CD4-positive, alpha-beta memory T cell (primary cell): ENCODE data around the gene MGAT3. TPM values are rescaled to one million over a fixed set of nuclear protein-coding genes. Genes with fewer than 3 reads are reported as not detected.

ENCODE experiments used
- CTCF ChIA-PET: fragments of 350-600 bp; sonication (Branson Sonifier 250); formaldehyde crosslinking; loops from one replicate; lab custom pipeline; 2021; ENCODE audit warnings: inconsistent platforms; ENCODE audit not compliant: partially characterized antibody; lab: Charles Lee
- POLR2A ChIA-PET: fragments of 350-600 bp; sonication (Branson Sonifier 250); formaldehyde crosslinking; loops from one replicate; lab custom pipeline; 2021; ENCODE audit not compliant: partially characterized antibody; lab: Charles Lee
- DNase-seq, 5 donors: peaks; one replicate each; pipeline versions ENCODE4 v3.0.0 to v3.0.0-alpha.2; 2020 to 2022; ENCODE audit warnings: mixed read lengths in 1 of 5
- H3K27ac ChIP-seq: one replicate; pipeline ENCODE4 v1.7.0; 2013; ENCODE audit warnings: low read depth, low read length
- H3K27me3 ChIP-seq: 2 replicates; pipeline ENCODE4 v1.7.0; 2013; ENCODE audit warnings: mild to moderate bottlenecking, low read length, moderate library complexity; ENCODE audit not compliant: insufficient read depth
- H3K36me3 ChIP-seq: 2 replicates; pipeline ENCODE4 v1.7.0; 2013; ENCODE audit warnings: mild to moderate bottlenecking, low read length, moderate library complexity; ENCODE audit not compliant: insufficient read depth
- H3K4me1 ChIP-seq: 2 replicates; pipeline ENCODE4 v1.7.0; 2013; ENCODE audit warnings: mild to moderate bottlenecking, low read length, moderate library complexity; ENCODE audit not compliant: insufficient read depth
- H3K4me3 ChIP-seq, 2 donors: one replicate each; pipeline ENCODE4 v1.7.0; 2013; ENCODE audit warnings: low read length in 2 of 2, mild to moderate bottlenecking in 1 of 2
- H3K9me3 ChIP-seq, 2 donors: one replicate each; pipeline ENCODE4 v1.7.0; 2013; ENCODE audit warnings: low read length in 2 of 2, control low read depth in 1 of 2; ENCODE audit not compliant: control insufficient read depth in 1 of 2
- H3K27ac Mint-ChIP-seq, 7 donors: one replicate each; pipeline ENCODE4 v1.8.0; 2020 to 2021; ENCODE audit warnings: mixed read lengths in 7 of 7, mild to moderate bottlenecking in 6 of 7, inconsistent platforms in 3 of 7, moderate library complexity in 3 of 7
- H3K27me3 Mint-ChIP-seq, 2 donors: one replicate each; pipeline ENCODE4 v1.8.0; 2020 to 2021; ENCODE audit warnings: mixed read lengths in 2 of 2
- H3K36me3 Mint-ChIP-seq, 2 donors: one replicate each; pipeline ENCODE4 v1.8.0; 2020 to 2021; ENCODE audit warnings: mixed read lengths in 2 of 2, inconsistent platforms in 1 of 2, mild to moderate bottlenecking in 1 of 2
- H3K4me1 Mint-ChIP-seq, 4 donors: one replicate each; pipeline ENCODE4 v1.8.0; 2020 to 2021; ENCODE audit warnings: mixed read lengths in 4 of 4, mild to moderate bottlenecking in 1 of 4
- H3K4me3 Mint-ChIP-seq, 8 donors: one replicate each; pipeline ENCODE4 v1.8.0; 2020 to 2021; ENCODE audit warnings: mixed read lengths in 8 of 8, mild to moderate bottlenecking in 7 of 8, moderate library complexity in 6 of 8, inconsistent platforms in 3 of 8
- H3K9me3 Mint-ChIP-seq, 8 donors: one replicate each; pipeline ENCODE4 v1.8.0; 2020 to 2021; ENCODE audit warnings: mixed read lengths in 8 of 8, mild to moderate bottlenecking in 5 of 8, inconsistent platforms in 3 of 8, moderate library complexity in 1 of 8
- intact Hi-C: fragments of 100-400 bp; cut with micrococcal nuclease; formaldehyde crosslinking; loops from one replicate; pipeline ENCODE4 v1.15.1; 2023
- polyA plus RNA-seq, 2 donors: library from polyadenylated mRNA; unstranded; fragments of 300-500 nt; fragmentation: Illumina TruSeq; gene quantifications; one replicate each; pipeline ENCODE4 v1.2.3, GENCODE V29; 2021
- total RNA-seq, 2 experiments: library from RNA; stranded (reverse); gene quantifications; one replicate each; pipeline ENCODE4 v1.2.3, GENCODE V29; 2021

The MGAT3 gene
- total and polyA plus RNA-seq, 4 experiments from 2014 or later: 0.19 to 0.73 TPM; not detected in 2

GRCh38 chr22:39512026-39512425 lies 55.2 kb downstream of the MGAT3 start:
- Histone ChIP-seq H3K27me3 (no peaks in the 10 kb centered on the region), H3K4me1 (peaks cover 6% of the 10 kb centered on the region), H3K27ac (no peak overlapping the region), H3K9me3 (no peaks in the 10 kb centered on the region), H3K36me3 (peaks cover 60% of the 10 kb centered on the region), H3K4me3 (no peak overlapping the region)
- Mint-ChIP-seq H3K4me3 (no peak overlapping the region), H3K9me3 (no peaks in the 10 kb centered on the region), H3K27me3 (no peaks in the 10 kb centered on the region), H3K4me1 (peaks cover 14 to 32% (median 20%) of the 10 kb centered on the region in 4 donors), H3K36me3 (peaks cover 54 to 74% of the 10 kb centered on the region in 2 donors), H3K27ac (no peak overlapping the region)
- intact Hi-C loops: no loop called here
- DNase-seq: no peak
- ChIA-PET POLR2A (interaction anchor here (1.3 to 3.3 kb wide), 2 partner anchors 8 to 10 kb away, joined by 3 to 17 read pairs; partner anchors contain the start of genes ATF4 and MIEF1), CTCF (interaction anchor here (0.9 to 9.5 kb wide), 4 partner anchors 14 to 48 kb away, joined by 3 to 100 read pairs (median 42); partner anchors contain the start of gene RPS19BP1)

- Histone ChIP-seq H3K4me3 (no peak overlapping the region), H3K4me1 (peaks cover 7% of the 10 kb centered on the region), H3K36me3 (peaks cover 59% of the 10 kb centered on the region), H3K27me3 (no peaks in the 10 kb centered on the region), H3K27ac (no peak overlapping the region), H3K9me3 (no peaks in the 10 kb centered on the region)
- Mint-ChIP-seq H3K36me3 (peaks cover 46 to 67% of the 10 kb centered on the region in 2 donors), H3K4me3 (no peak overlapping the region), H3K27ac (no peak overlapping the region), H3K4me1 (peaks cover 7 to 29% (median 16%) of the 10 kb centered on the region in 4 donors), H3K27me3 (no peaks in the 10 kb centered on the region), H3K9me3 (no peaks in the 10 kb centered on the region)
- DNase-seq: no peak
- CTCF ChIA-PET: interaction anchor here (0.9 to 9.5 kb wide), 8 partner anchors 12 to 343 kb away, joined by 3 to 100 read pairs (median 12); partner anchors contain the start of genes MIEF1, RPS19BP1 and TAB1
- POLR2A ChIA-PET: interaction anchor here (0.8 to 1.6 kb wide), 5 partner anchors 9 to 116 kb away, joined by 4 to 8 read pairs (median 7); partner anchors contain the start of gene TAB1
- intact Hi-C loops: loop anchor here (1.0 kb wide), 1 partner anchor 20 kb away; no protein-coding TSS in a partner anchor
Measured at GRCh38 chr22:39513791-39514190, 57.0 kb downstream of the MGAT3 start.

- ChIA-PET CTCF (interaction anchor here (0.9 to 9.5 kb wide), 9 partner anchors 13 to 344 kb away, joined by 3 to 100 read pairs (median 10); partner anchors contain the start of genes MIEF1, RPS19BP1 and TAB1), POLR2A (interaction anchor here (0.7 to 1.6 kb wide), 6 partner anchors 8 to 117 kb away, joined by 4 to 8 read pairs (median 6); partner anchors contain the start of genes MIEF1 and TAB1)
- Histone ChIP-seq H3K9me3 (no peaks in the 10 kb centered on the region), H3K4me3 (no peak overlapping the region), H3K36me3 (peaks cover 55% of the 10 kb centered on the region), H3K4me1 (peaks cover 14% of the 10 kb centered on the region), H3K27ac (no peak overlapping the region), H3K27me3 (no peaks in the 10 kb centered on the region)
- no peaks in the 10 kb centered on the region for H3K27me3 Mint-ChIP-seq
- H3K4me1 Mint-ChIP-seq: peaks cover 11 to 30% (median 17%) of the 10 kb centered on the region in 4 donors
- intact Hi-C loops: loop anchor here (1.0 kb wide), 1 partner anchor 21 kb away; no protein-coding TSS in a partner anchor
- H3K9me3 Mint-ChIP-seq: no peaks in the 10 kb centered on the region
- H3K4me3 Mint-ChIP-seq: no peak overlapping the region
- H3K36me3 Mint-ChIP-seq: peaks cover 42 to 66% of the 10 kb centered on the region in 2 donors
- H3K27ac Mint-ChIP-seq: peak overlapping the region in 4 of 7 donors; percentile 4 to 79 (median 17)
- DNase-seq: peak in 3 of 5 donors; percentile 33 to 44 (median 36)
Measured at GRCh38 chr22:39514373-39514973, 57.7 kb downstream of the MGAT3 start.

GRCh38 chr22:39515266-39516050 lies 58.6 kb downstream of the MGAT3 start:
- POLR2A ChIA-PET: interaction anchor here (1.2 to 2.2 kb wide), 5 partner anchors 9 to 118 kb away, joined by 3 to 11 read pairs (median 8); partner anchors contain the start of gene MIEF1
- intact Hi-C loops: no loop called here
- H3K27ac Mint-ChIP-seq: peak overlapping the region in 4 of 7 donors; percentile 32 to 77 (median 55)

GRCh38 chr22:39517470-39517869 lies 60.7 kb downstream of the MGAT3 start:
- H3K36me3 Mint-ChIP-seq: peaks cover 43 to 65% of the 10 kb centered on the region in 2 donors
- H3K9me3 ChIP-seq: no peaks in the 10 kb centered on the region
- peaks cover 0 to 13% (median 1%) of the 10 kb centered on the region in 8 donors for H3K9me3 Mint-ChIP-seq
- intact Hi-C loops: no loop called here
- H3K4me1 ChIP-seq: peaks cover 26% of the 10 kb centered on the region
- no peak overlapping the region for H3K27ac ChIP-seq
- H3K36me3 ChIP-seq: peaks cover 43% of the 10 kb centered on the region
- peak overlapping the region in 1 of 7 donors; percentile 100 for H3K27ac Mint-ChIP-seq
- H3K27me3 Mint-ChIP-seq: peaks cover 3 to 4% of the 10 kb centered on the region in 2 donors
- H3K27me3 ChIP-seq: no peaks in the 10 kb centered on the region
- no peak for DNase-seq
- H3K4me1 Mint-ChIP-seq: peaks cover 18 to 40% (median 33%) of the 10 kb centered on the region in 4 donors
- H3K4me3 Mint-ChIP-seq: no peak overlapping the region
- ChIA-PET CTCF (interaction anchor here (0.6 to 9.5 kb wide), 11 partner anchors 10 to 1279 kb away, joined by 3 to 100 read pairs (median 6); partner anchors contain the start of genes MIEF1 and RPS19BP1), POLR2A (interaction anchor here (0.7 to 2.2 kb wide), 5 partner anchors 14 to 257 kb away, joined by 3 to 11 read pairs (median 3); partner anchors contain the start of genes MIEF1 and TAB1)
- no peak overlapping the region for H3K4me3 ChIP-seq

More at GRCh38 chr22:39515266-39516050, 58.6 kb downstream of the MGAT3 start:
- Histone ChIP-seq H3K36me3 (peaks cover 47% of the 10 kb centered on the region), H3K4me3 (no peak overlapping the region), H3K9me3 (no peaks in the 10 kb centered on the region), H3K27me3 (no peaks in the 10 kb centered on the region), H3K27ac (no peak overlapping the region), H3K4me1 (peaks cover 14% of the 10 kb centered on the region)
- Mint-ChIP-seq H3K27me3 (peaks cover 3 to 4% of the 10 kb centered on the region in 2 donors), H3K36me3 (peaks cover 37 to 65% of the 10 kb centered on the region in 2 donors), H3K4me3 (no peak overlapping the region), H3K4me1 (peaks cover 9 to 28% (median 19%) of the 10 kb centered on the region in 4 donors), H3K9me3 (peaks cover 0 to 5% (median 1%) of the 10 kb centered on the region in 8 donors)
- no peak for DNase-seq
- CTCF ChIA-PET: interaction anchor here (0.9 to 9.5 kb wide), 16 partner anchors 8 to 345 kb away, joined by 3 to 100 read pairs (median 8); partner anchors contain the start of genes MIEF1, RPS19BP1 and TAB1

GRCh38 chr22:39518144-39518786 lies 61.5 kb downstream of the MGAT3 start:
- Mint-ChIP-seq H3K9me3 (peaks cover 0 to 13% (median 1%) of the 10 kb centered on the region in 8 donors), H3K4me3 (peak overlapping the region in 6 of 8 donors; percentile 92 to 99 (median 97)), H3K27ac (peak overlapping the region in 4 of 7 donors; percentile 57 to 100 (median 81)), H3K27me3 (peaks cover 3 to 4% of the 10 kb centered on the region in 2 donors), H3K36me3 (peaks cover 43 to 66% of the 10 kb centered on the region in 2 donors), H3K4me1 (peaks cover 26 to 48% (median 41%) of the 10 kb centered on the region in 4 donors)
- H3K27me3 ChIP-seq: no peaks in the 10 kb centered on the region
- intact Hi-C loops: no loop called here
- H3K27ac ChIP-seq: no peak overlapping the region
- peaks cover 50% of the 10 kb centered on the region for H3K36me3 ChIP-seq
- no peak for DNase-seq
- ChIA-PET POLR2A (interaction anchor here (0.7 to 1.7 kb wide), 6 partner anchors 10 to 257 kb away, joined by 3 to 4 read pairs (median 3); partner anchors contain the start of gene TAB1), CTCF (interaction anchor here (0.9 to 9.5 kb wide), 7 partner anchors 11 to 507 kb away, joined by 3 to 100 read pairs (median 17); partner anchors contain the start of genes MIEF1 and RPS19BP1)
- no peaks in the 10 kb centered on the region for H3K9me3 ChIP-seq
- H3K4me1 ChIP-seq: peaks cover 34% of the 10 kb centered on the region
- no peak overlapping the region for H3K4me3 ChIP-seq
